Islet of Langerhans (tissue), 1 donor: ENCODE results near the gene COL4A1.

Source experiments
- FAIRE-seq: peaks from one replicate; lab custom pipeline; 2011; peaks lifted over from hg19 to GRCh38; lab: Jason Lieb, UNC

COL4A1 gene

GRCh38 chr13:110273254-110273653, 33.7 kb downstream of the COL4A1 start:
- no peak for FAIRE-seq

GRCh38 chr13:110272651-110273050, 34.3 kb downstream of the COL4A1 start:
- no peak for FAIRE-seq

- FAIRE-seq, result no peak
Observed at GRCh38 chr13:110272227-110272626, 34.7 kb downstream of the COL4A1 start.

GRCh38 chr13:110271313-110271712, 35.6 kb downstream of the COL4A1 start:
- FAIRE-seq, result no peak

GRCh38 chr13:110270507-110270906, 36.5 kb downstream of the COL4A1 start:
- FAIRE-seq, result no peak

- no peak for FAIRE-seq
Observed at GRCh38 chr13:110269509-110270185, 37.3 kb downstream of the COL4A1 start.

- no peak for FAIRE-seq
Observed at GRCh38 chr13:110268576-110269185, 38.3 kb downstream of the COL4A1 start.

- no peak for FAIRE-seq
Observed at GRCh38 chr13:110268061-110268460, 38.9 kb downstream of the COL4A1 start.

GRCh38 chr13:110266983-110267382, 40.0 kb downstream of the COL4A1 start:
- FAIRE-seq, result no peak

GRCh38 chr13:110266431-110266809, 40.5 kb downstream of the COL4A1 start:
- no peak for FAIRE-seq

GRCh38 chr13:110265682-110266430, 41.1 kb downstream of the COL4A1 start:
- FAIRE-seq, result no peak

- no peak for FAIRE-seq
Observed at GRCh38 chr13:110265341-110265681, 41.6 kb downstream of the COL4A1 start.

- FAIRE-seq, result no peak
Observed at GRCh38 chr13:110264685-110265275, 42.2 kb downstream of the COL4A1 start.

- FAIRE-seq, result no peak
Observed at GRCh38 chr13:110263888-110264287, 43.1 kb downstream of the COL4A1 start.

GRCh38 chr13:110263404-110263803, 43.6 kb downstream of the COL4A1 start:
- no peak for FAIRE-seq

GRCh38 chr13:110262508-110263291, 44.3 kb downstream of the COL4A1 start:
- FAIRE-seq, result no peak

GRCh38 chr13:110262082-110262436, 44.9 kb downstream of the COL4A1 start:
- no peak for FAIRE-seq

GRCh38 chr13:110261166-110262081, 45.5 kb downstream of the COL4A1 start:
- FAIRE-seq, result no peak

- no peak for FAIRE-seq
Observed at GRCh38 chr13:110259651-110260050, 47.3 kb downstream of the COL4A1 start.

- peak; percentile 43 for FAIRE-seq
Observed at GRCh38 chr13:110258876-110259631, 47.9 kb downstream of the COL4A1 start.

- FAIRE-seq, result no peak
Observed at GRCh38 chr13:110257408-110257807, 49.5 kb downstream of the COL4A1 start.
